ENCODE data around the gene VCP. TPM values are rescaled to one million over a fixed set of nuclear protein-coding genes. Genes with fewer than 3 reads are reported as not detected.
A peak's percentile ranks its signal among the peaks of the same experiment; 100 is the strongest.

Gene VCP
- total and polyA plus RNA-seq, 9 of the 15 experiments (the other 6 are each of a cell fraction or from before 2014, with no cell fraction given), result 7.1 to 257 (median 199) TPM

DNA sequence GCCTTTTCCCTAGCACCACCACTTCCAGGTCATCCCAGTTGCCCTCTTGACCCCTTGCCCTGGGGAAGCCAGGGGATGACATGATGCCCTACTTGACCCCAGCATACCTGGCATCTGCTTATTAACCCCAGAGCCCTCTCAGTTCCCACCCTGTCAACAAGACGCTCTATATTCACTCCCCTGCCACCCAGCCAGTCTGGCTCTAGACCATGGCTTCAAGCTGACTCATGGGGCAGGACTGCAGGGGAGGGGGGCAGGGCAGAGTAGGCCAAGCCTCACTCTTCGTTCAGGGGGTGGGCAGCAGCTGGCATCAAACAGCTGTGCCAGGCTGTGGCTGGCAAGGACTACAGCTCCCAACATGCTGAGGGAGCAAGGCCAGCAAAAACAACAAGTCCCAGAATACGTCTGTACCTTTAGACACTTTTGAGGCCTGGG, 37.9 kb upstream of the VCP start:
- no TSS peak for BruUV-seq (replicated peaks)
- in situ Hi-C loops (cut with MboI), result no loop called here
- TF ChIP-seq, protein P1, sequence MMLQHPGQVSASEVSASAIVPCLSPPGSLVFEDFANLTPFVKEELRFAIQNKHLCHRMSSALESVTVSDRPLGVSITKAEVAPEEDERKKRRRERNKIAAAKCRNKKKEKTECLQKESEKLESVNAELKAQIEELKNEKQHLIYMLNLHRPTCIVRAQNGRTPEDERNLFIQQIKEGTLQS (IDR thresholded peaks at IDR 0.05), result no peak
- TF ChIP-seq, protein P1 (CRISPR knock-in tag; conservative IDR thresholded peaks at IDR 0.05), result no peak
- TF ChIP-seq PHB2 (IDR thresholded peaks at IDR 0.05; ENCODE audit: low read depth) (no peak), ZNF316 (IDR thresholded peaks at IDR 0.05) (0 out of 2 replicates have a peak, but pooled peaks have one; percentile 5), NFE2 (IDR thresholded peaks at IDR 0.05; ENCODE audit: low read depth) (0 out of 2 replicates have a peak, but pooled peaks have one; percentile 14)
- TF ChIP-seq, protein P2, sequence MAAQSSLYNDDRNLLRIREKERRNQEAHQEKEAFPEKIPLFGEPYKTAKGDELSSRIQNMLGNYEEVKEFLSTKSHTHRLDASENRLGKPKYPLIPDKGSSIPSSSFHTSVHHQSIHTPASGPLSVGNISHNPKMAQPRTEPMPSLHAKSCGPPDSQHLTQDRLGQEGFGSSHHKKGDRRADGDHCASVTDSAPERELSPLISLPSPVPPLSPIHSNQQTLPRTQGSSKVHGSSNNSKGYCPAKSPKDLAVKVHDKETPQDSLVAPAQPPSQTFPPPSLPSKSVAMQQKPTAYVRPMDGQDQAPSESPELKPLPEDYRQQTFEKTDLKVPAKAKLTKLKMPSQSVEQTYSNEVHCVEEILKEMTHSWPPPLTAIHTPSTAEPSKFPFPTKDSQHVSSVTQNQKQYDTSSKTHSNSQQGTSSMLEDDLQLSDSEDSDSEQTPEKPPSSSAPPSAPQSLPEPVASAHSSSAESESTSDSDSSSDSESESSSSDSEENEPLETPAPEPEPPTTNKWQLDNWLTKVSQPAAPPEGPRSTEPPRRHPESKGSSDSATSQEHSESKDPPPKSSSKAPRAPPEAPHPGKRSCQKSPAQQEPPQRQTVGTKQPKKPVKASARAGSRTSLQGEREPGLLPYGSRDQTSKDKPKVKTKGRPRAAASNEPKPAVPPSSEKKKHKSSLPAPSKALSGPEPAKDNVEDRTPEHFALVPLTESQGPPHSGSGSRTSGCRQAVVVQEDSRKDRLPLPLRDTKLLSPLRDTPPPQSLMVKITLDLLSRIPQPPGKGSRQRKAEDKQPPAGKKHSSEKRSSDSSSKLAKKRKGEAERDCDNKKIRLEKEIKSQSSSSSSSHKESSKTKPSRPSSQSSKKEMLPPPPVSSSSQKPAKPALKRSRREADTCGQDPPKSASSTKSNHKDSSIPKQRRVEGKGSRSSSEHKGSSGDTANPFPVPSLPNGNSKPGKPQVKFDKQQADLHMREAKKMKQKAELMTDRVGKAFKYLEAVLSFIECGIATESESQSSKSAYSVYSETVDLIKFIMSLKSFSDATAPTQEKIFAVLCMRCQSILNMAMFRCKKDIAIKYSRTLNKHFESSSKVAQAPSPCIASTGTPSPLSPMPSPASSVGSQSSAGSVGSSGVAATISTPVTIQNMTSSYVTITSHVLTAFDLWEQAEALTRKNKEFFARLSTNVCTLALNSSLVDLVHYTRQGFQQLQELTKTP (IDR thresholded peaks at IDR 0.05; ENCODE audit: low read depth in 1 of 2, partially characterized antibody in 2 of 2), result peak in 1 of 2 experiments; percentile 68
- TF ChIP-seq, protein P3, sequence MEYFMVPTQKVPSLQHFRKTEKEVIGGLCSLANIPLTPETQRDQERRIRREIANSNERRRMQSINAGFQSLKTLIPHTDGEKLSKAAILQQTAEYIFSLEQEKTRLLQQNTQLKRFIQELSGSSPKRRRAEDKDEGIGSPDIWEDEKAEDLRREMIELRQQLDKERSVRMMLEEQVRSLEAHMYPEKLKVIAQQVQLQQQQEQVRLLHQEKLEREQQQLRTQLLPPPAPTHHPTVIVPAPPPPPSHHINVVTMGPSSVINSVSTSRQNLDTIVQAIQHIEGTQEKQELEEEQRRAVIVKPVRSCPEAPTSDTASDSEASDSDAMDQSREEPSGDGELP (CRISPR knock-in tag; IDR thresholded peaks at IDR 0.05; ENCODE audit: borderline replicate concordance), result peak; percentile 43; the same call in 1 of the 2 replicates
- peaks cover 25% of the 10 kb centered on the region; the same call in 2 of the 3 replicates for H3K36me3 ChIP-seq (ENCODE audit: control insufficient read depth, insufficient read depth, low read length)
- H3K27ac ChIP-seq (ENCODE audit: extremely low read depth, low read depth, low read length), result peak overlapping the region; percentile 82
- WGBS (ENCODE audit: insufficient coverage, low coverage, missing lambda C conversion rate), result 21% methylated on average over 2 of the region's 3 CpGs
- H3K4me3 ChIP-seq, result peak overlapping the region; percentile 65; the same call in 1 of the 2 replicates
- POLR2A ChIA-PET, result interaction anchor here (0.6 kb wide), 1 partner anchor 44 kb away, joined by 3 read pairs; no protein-coding TSS in a partner anchor
- ATAC-seq (no peak), FAIRE-seq (peak; percentile 62), DNase-seq (ENCODE audit: extremely low read depth in 1 of 4, low spot score in 3 of 4) (peak in 1 of 4 experiments; percentile 23)
- H3K27me3 ChIP-seq (ENCODE audit: control insufficient read depth in 2 of 2, insufficient read depth in 2 of 2, low read length in 2 of 2), result no peaks in the 10 kb centered on the region
- H3K79me2 ChIP-seq (ENCODE audit: control insufficient read depth, insufficient read depth, low read length), result peaks cover 45% of the 10 kb centered on the region
- H4K20me1 ChIP-seq (replicated peaks; ENCODE audit: control insufficient read depth, insufficient read depth, low read length), result no peaks in the 10 kb centered on the region; the same call in 1 of the 2 replicates
- H3K9me1 ChIP-seq (ENCODE audit: control insufficient read depth, insufficient read depth, low read length), result no peaks in the 10 kb centered on the region
- H3K9me3 ChIP-seq (replicated peaks; ENCODE audit: control insufficient read depth, insufficient read depth, low read depth, low read length), result no peaks in the 10 kb centered on the region
- peak overlapping the region; percentile 82 for H3K4me2 ChIP-seq (ENCODE audit: insufficient read depth, low read length)
- CTCF ChIA-PET (ENCODE audit: low intra/inter-chr PET ratio), result interaction anchor here (0.6 kb wide), 1 partner anchor 387 kb away, joined by 3 read pairs; no protein-coding TSS in a partner anchor
- peak overlapping the region; percentile 31 to 66; a peak in 3 of 4 replicates for H3K9ac ChIP-seq (ENCODE audit: insufficient read depth in 1 of 2, low read depth in 2 of 2, low read length in 2 of 2)
- intact Hi-C loops (cut with micrococcal nuclease), result no loop called here
- peaks cover 47 to 48% of the 10 kb centered on the region in 2 experiments for H3K4me1 ChIP-seq (replicated peaks in 1 of 2; ENCODE audit: control insufficient read depth in 2 of 2, insufficient read depth in 2 of 2, low read length in 2 of 2)
- H2AFZ ChIP-seq (ENCODE audit: low read depth, low read length), result no peak overlapping the region

All from K562 (cell line).